MG63 (cell line): ENCODE measurements around the gene DHRS2. TPM values are rescaled to one million over a fixed set of nuclear protein-coding genes. Genes with fewer than 3 reads are reported as not detected.

Experiments
- DNase-seq: peaks from one replicate; pipeline ENCODE4 v3.0.0-alpha.2; 2020
- H3K27me3 ChIP-seq: fragments of 250-450 bp; sonication (Bioruptor Pico); 2 replicates; pipeline ENCODE4 v1.5.1; 2020; ENCODE audit warnings: mild to moderate bottlenecking, moderate library complexity
- H3K36me3 ChIP-seq: fragments of 250-450 bp; sonication (Bioruptor Pico); 2 replicates; pipeline ENCODE4 v1.5.1; 2020; ENCODE audit warnings: mild to moderate bottlenecking, moderate library complexity
- H3K4me3 ChIP-seq: fragments of 250-450 bp; sonication (Bioruptor Pico); 2 replicates; pipeline ENCODE4 v1.5.1; 2020; ENCODE audit warnings: mild to moderate bottlenecking, moderate library complexity
- H3K9me3 ChIP-seq: fragments of 250-450 bp; sonication (Bioruptor Pico); 2 replicates; pipeline ENCODE4 v1.5.1; 2020; ENCODE audit warnings: mild to moderate bottlenecking, moderate library complexity
- total RNA-seq: library from RNA; depleted of rRNA; stranded (reverse); fragments of >200 nt; shearing (Covaris generic); gene quantifications from 2 replicates; pipeline ENCODE4 v1.2.3, GENCODE V29; 2014; ENCODE audit warnings: low replicate concordance; rRNA removed

DHRS2 gene
- total RNA-seq, 1 experiment from 2014 or later, result 1.6 TPM

DNA sequence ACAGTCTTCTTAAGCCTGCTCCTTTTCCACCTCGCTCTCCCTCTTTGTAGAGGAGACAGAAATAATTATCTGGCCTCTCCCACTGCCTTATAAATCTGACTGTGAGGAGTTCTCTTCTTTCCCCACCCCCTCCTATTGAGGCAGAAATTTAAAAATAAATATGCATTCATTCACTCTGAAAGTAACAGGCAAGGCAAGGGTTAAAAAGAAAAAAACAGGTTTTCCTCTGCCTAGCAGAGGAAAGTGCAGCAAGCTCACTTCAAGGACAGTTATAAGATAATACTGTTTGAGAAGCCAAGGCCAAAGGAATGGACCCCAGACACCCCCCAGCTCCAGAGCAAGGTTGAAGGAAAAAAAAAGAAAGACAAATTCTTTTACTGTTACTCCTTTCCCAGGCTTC lies 56.3 kb downstream of the DHRS2 start:
- H3K36me3 ChIP-seq, result no peaks in the 10 kb centered on the region
- H3K27me3 ChIP-seq, result no peaks in the 10 kb centered on the region
- DNase-seq, result no peak

DNA sequence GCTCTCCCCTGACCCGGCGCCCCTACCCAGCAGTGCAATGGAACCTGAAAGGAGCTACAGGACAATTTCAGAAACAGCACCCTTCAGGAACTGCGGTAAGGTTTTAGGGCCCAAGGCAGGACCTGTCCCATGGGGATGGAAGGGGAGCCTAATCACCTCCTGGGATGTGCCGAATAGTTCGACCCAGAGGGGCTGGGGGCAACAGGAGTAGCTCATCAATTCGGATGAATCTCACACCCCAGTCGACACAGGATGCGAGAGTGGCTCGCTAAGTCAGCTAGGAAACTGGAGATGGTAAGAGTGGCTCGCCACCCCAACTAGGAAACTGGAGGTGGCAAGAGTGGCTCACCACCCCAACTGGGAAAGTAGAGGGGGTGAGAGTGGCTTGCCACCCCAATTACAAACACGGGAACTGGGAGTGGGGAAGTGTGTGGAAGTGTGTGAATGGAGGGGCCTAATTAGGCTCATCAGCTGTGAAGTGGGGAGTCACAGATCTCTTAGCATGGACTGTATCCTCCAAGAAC lies 57.1 kb downstream of the DHRS2 start:
- Histone ChIP-seq H3K27me3 (no peaks in the 10 kb centered on the region), H3K4me3 (no peak overlapping the region), H3K9me3 (no peaks in the 10 kb centered on the region), H3K36me3 (no peaks in the 10 kb centered on the region)
- no peak for DNase-seq

More for the DNA sequence above, 56.3 kb downstream of the DHRS2 start:
- Histone ChIP-seq H3K9me3 (no peaks in the 10 kb centered on the region), H3K4me3 (no peak overlapping the region)

GRCh38 chr14:23694085-23694948 lies 58.2 kb downstream of the DHRS2 start:
- no peak for DNase-seq
- H3K4me3 ChIP-seq, result no peak overlapping the region
- no peaks in the 10 kb centered on the region for H3K27me3 ChIP-seq
- no peaks in the 10 kb centered on the region for H3K9me3 ChIP-seq
- H3K36me3 ChIP-seq, result no peaks in the 10 kb centered on the region

Other genes starting within 250 kb of the DHRS2 start
- not detected in 2 replicates for gene MYH6, start 228.1 kb upstream of the DHRS2 start, total RNA-seq
- not detected in 2 replicates for gene MYH7, start 200.7 kb upstream of the DHRS2 start, total RNA-seq
- gene NGDN, start 166.7 kb upstream of the DHRS2 start, total RNA-seq, result 26.9 and 59.9 TPM in 2 replicates
- not detected in 2 replicates for gene ZFHX2, start 84.6 kb upstream of the DHRS2 start, total RNA-seq
- 0.84 and 3.3 TPM in 2 replicates for gene THTPA, start 80.1 kb upstream of the DHRS2 start, total RNA-seq
- 0.79 and 9.7 TPM in 2 replicates for gene AP1G2, start 68.6 kb upstream of the DHRS2 start, total RNA-seq
- gene JPH4, start 57.6 kb upstream of the DHRS2 start, total RNA-seq, result not detected in 2 replicates